Colonic mucosa (tissue), 4 donors: ENCODE results near the gene NFKBIE. TPM values are rescaled to one million over a fixed set of nuclear protein-coding genes. Genes with fewer than 3 reads are reported as not detected.
A peak's percentile ranks its signal among the peaks of the same experiment; 100 is the strongest.

Source experiments
- DNase-seq: peaks from one replicate; pipeline ENCODE4 v3.0.0-alpha.2; 2020
- H3K27ac ChIP-seq: fragments of 200-600 bp; one replicate; pipeline ENCODE4 v1.8.0; 2021
- H3K27me3 ChIP-seq: fragments of 200-600 bp; one replicate; pipeline ENCODE4 v1.8.0; 2021
- H3K36me3 ChIP-seq: fragments of 200-600 bp; one replicate; pipeline ENCODE4 v1.8.0; 2021
- H3K4me1 ChIP-seq: fragments of 200-600 bp; one replicate; pipeline ENCODE4 v1.8.0; 2021; ENCODE audit warnings: mild to moderate bottlenecking
- H3K4me3 ChIP-seq: fragments of 200-600 bp; one replicate; pipeline ENCODE4 v1.8.0; 2021
- H3K9ac ChIP-seq, 2 donors: one replicate each; pipeline ENCODE4 v1.7.0; 2013; ENCODE audit warnings: control low read depth in 2 of 2, low read depth in 2 of 2, low read length in 2 of 2
- H3K9me3 ChIP-seq: fragments of 200-600 bp; one replicate; pipeline ENCODE4 v1.8.0; 2021
- intact Hi-C: fragments of 100-400 bp; cut with DNase I; formaldehyde crosslinking; loops from one replicate; pipeline ENCODE4 v1.14.1; 2022
- total RNA-seq, 2 donors: library from RNA; stranded (reverse); fragmentation: NEBNext Ultra II Directional in 1 of 2; extraction: Animal tissue kit (Norgen Biotek cat#: 25700) in 1 of 2; gene quantifications; one replicate each; pipeline ENCODE4 v1.2.1, GENCODE V29; 2021
- TF ChIP-seq, protein P1 (sequence below): fragments of 200-600 bp; IDR thresholded peaks from one replicate; pipeline ENCODE4 v1.8.0; 2022; ENCODE audit warnings: antibody characterized with exemption, mild to moderate bottlenecking
- donor health status: healthy.
- donor health status: DM: no; HTN: no; CAD: no.
- donor health status: DM: no; HTN: no; CAD: no.

The NFKBIE gene
- total RNA-seq, 2 donors from 2014 or later, result 11.9 to 18.8 TPM

DNA sequence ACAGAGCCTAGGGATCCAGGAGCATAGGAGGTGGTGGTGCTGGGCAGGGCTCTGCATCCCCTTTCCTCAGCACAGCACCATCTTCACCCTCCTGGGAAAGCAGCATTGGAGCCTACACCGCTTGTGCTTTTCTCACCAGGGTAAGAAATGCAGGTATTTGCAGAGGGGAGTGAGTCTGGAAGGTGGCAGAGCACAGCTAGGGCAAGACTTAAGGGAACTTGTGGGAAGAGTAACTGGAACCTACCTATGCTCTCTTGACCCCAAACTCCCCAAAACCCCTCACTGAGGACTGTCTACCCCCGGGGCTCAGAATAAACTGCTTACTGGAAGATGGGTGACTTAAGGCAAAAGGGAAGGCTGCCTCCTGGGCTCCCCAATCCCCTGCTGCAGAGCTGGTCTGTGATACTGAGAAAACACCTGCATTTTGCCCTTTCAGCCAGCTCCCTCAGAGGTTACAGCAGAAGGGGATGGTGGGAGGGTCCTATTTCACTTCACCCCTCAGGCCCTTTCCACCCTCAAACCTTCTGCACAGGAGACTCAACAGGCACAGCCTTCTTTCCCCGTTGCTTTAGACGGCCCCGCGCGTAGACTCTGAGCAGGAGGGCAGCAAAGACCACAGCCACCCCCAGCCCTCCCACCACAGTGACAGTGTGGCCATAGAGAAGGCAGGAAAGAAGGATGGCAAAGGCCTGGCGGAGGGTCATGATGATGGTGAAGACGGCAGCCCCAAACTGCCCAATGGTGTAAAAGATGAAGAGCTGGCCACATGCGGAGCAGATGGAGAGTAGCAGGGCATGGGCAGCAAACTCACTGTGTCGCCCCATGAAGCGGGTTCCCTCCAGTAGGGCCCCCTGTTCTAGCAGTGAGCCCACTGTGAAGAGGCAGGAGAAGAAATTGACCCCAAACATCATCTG lies 10.9 kb downstream of the NFKBIE start:
- Histone ChIP-seq H3K4me3 (no peak overlapping the region), H3K27ac (no peak overlapping the region), H3K9me3 (no peaks in the 10 kb centered on the region), H3K9ac (no peak overlapping the region), H3K27me3 (no peaks in the 10 kb centered on the region), H3K36me3 (peaks cover 32% of the 10 kb centered on the region), H3K4me1 (peaks cover 8% of the 10 kb centered on the region)
- DNase-seq, result no peak
- intact Hi-C loops, result no loop called here
- TF ChIP-seq, protein P1, sequence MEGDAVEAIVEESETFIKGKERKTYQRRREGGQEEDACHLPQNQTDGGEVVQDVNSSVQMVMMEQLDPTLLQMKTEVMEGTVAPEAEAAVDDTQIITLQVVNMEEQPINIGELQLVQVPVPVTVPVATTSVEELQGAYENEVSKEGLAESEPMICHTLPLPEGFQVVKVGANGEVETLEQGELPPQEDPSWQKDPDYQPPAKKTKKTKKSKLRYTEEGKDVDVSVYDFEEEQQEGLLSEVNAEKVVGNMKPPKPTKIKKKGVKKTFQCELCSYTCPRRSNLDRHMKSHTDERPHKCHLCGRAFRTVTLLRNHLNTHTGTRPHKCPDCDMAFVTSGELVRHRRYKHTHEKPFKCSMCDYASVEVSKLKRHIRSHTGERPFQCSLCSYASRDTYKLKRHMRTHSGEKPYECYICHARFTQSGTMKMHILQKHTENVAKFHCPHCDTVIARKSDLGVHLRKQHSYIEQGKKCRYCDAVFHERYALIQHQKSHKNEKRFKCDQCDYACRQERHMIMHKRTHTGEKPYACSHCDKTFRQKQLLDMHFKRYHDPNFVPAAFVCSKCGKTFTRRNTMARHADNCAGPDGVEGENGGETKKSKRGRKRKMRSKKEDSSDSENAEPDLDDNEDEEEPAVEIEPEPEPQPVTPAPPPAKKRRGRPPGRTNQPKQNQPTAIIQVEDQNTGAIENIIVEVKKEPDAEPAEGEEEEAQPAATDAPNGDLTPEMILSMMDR, result no peak

DNA sequence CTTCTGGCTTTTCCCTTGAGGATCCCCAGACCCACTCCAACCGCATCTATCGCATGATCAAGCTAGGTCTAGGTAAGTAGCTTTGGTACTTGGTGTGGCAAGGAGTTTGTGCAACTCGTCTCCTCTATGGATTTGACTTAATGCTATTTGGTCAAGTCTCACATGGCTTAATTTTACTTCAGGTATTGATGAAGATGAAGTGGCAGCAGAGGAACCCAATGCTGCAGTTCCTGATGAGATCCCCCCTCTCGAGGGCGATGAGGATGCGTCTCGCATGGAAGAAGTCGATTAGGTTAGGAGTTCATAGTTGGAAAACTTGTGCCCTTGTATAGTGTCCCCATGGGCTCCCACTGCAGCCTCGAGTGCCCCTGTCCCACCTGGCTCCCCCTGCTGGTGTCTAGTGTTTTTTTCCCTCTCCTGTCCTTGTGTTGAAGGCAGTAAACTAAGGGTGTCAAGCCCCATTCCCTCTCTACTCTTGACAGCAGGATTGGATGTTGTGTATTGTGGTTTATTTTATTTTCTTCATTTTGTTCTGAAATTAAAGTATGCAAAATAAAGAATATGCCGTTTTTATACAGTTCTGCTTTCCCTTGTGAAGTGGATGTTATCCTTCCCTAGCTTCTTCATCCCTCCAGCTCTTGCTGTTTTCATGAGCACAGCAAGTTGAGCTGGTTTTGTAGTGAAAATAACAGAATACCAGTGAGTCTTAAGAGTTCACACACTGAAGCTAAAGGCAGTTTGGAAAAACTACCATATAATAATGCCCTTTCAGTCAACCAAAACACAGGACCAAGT lies 11.8 kb downstream of the NFKBIE start:
- H3K27me3 ChIP-seq, result no peaks in the 10 kb centered on the region
- H3K36me3 ChIP-seq, result peaks cover 32% of the 10 kb centered on the region
- no peak overlapping the region for H3K4me3 ChIP-seq
- peak; percentile 77 for DNase-seq
- peaks cover 10% of the 10 kb centered on the region for H3K4me1 ChIP-seq
- intact Hi-C loops, result no loop called here
- TF ChIP-seq, protein P1, result peak; percentile 32
- H3K9me3 ChIP-seq, result no peaks in the 10 kb centered on the region
- no peak overlapping the region for H3K9ac ChIP-seq
- H3K27ac ChIP-seq, result no peak overlapping the region

DNA sequence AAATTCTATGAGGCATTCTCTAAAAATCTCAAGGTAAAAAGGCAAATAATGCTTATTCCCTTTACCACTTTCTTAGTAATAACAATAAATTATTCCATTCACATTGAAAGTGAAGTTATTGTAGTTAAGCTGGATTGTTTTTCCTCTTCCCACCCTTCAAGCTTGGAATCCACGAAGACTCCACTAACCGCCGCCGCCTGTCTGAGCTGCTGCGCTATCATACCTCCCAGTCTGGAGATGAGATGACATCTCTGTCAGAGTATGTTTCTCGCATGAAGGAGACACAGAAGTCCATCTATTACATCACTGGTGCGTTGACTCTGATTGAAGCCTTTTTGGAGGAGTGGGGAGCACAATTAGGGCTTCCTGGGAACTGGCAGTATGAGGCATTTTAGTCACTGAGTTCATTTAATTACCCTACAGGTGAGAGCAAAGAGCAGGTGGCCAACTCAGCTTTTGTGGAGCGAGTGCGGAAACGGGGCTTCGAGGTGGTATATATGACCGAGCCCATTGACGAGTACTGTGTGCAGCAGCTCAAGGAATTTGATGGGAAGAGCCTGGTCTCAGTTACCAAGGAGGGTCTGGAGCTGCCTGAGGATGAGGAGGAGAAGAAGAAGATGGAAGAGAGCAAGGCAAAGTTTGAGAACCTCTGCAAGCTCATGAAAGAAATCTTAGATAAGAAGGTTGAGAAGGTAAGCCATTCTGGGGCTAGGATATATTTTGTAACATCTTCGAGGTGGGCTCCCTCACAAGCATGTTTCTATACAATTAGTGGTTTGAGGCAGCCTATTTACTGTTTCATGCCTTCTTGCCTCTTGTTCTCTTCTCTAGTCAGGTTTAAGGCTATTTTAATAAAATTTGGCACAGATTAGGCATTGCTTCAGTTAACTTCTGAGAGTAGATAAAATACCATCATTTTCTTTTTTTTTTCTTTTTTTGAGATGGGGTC lies 13.5 kb downstream of the NFKBIE start:
- Histone ChIP-seq H3K36me3 (peaks cover 32% of the 10 kb centered on the region), H3K4me3 (no peak overlapping the region), H3K27ac (no peak overlapping the region), H3K27me3 (no peaks in the 10 kb centered on the region), H3K9me3 (no peaks in the 10 kb centered on the region), H3K4me1 (peaks cover 12% of the 10 kb centered on the region), H3K9ac (no peak overlapping the region)
- no peak for DNase-seq
- TF ChIP-seq, protein P1, result no peak
- intact Hi-C loops, result no loop called here

DNA sequence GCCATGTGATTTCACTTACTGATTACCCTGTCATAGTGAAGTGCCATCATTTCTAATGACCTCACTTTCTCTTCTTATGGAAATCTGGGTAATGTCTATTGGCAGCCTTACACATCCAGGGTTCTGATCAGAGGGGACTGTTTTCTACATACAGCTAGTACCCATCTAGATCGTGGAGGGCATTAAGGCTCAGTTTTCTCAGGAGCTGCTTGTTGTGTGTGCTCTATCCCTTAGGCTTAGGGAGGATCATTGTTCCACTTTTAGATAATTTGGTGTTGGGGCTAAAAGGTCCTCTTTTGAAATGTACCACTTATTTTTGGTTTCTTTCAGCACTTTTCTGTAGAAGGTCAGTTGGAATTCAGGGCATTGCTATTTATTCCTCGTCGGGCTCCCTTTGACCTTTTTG lies 14.6 kb downstream of the NFKBIE start:
- DNase-seq, result no peak
- Histone ChIP-seq H3K4me3 (no peak overlapping the region), H3K36me3 (peaks cover 32% of the 10 kb centered on the region), H3K9me3 (no peaks in the 10 kb centered on the region), H3K27ac (no peak overlapping the region), H3K27me3 (no peaks in the 10 kb centered on the region), H3K9ac (no peak overlapping the region), H3K4me1 (peaks cover 4% of the 10 kb centered on the region)
- intact Hi-C loops, result no loop called here
- TF ChIP-seq, protein P1, result no peak
